ENCODE results near the gene DPP10.
A peak's percentile ranks its signal among the peaks of the same experiment; 100 is the strongest.

Gene DPP10

DNA sequence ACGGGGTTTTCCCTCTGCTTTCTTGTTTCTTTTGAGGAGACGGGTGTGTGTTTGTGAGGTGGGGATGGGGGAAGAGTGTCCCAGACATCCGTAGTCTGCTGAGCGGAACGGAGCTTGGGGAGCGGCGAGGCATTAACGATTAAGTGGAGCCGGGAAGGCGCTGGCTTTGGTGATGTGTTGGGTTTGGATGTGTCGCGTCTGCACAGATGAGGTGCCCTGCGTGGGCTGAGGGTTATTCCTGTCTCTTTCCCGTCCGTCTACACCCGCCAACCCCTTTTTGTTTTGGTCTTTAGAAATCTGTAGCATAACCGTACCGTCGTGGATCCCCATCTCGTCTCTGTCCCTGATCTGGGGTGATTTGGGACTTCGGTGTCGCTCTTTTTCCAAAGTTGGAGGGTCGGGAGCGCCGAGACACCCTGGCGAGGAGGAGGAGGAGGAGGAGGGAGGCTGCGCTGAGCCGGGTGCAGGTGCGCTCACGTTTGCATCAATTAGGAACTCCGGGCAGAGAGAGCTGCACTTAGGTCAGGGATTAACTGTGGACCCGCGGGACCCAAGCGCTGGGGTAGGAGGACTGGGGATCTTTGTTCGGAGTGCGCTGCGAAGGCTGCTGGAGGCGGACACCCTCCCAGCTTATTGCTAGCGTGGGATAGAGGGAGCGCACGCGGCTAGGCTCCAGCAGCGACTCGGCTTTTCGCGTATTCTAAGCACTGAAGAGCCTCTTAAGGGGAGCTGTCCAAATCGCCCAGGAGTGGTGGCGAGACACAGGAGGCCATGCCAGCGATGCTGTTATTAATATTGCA is 720.3 kb downstream of the DPP10 start:
- DNase-seq: peak in 1 of 5 experiments; percentile 11

- DNase-seq: no peak
These were observed 721.1 kb downstream of the DPP10 start for GRCh38 chr2:115163572-115163971.

DNA sequence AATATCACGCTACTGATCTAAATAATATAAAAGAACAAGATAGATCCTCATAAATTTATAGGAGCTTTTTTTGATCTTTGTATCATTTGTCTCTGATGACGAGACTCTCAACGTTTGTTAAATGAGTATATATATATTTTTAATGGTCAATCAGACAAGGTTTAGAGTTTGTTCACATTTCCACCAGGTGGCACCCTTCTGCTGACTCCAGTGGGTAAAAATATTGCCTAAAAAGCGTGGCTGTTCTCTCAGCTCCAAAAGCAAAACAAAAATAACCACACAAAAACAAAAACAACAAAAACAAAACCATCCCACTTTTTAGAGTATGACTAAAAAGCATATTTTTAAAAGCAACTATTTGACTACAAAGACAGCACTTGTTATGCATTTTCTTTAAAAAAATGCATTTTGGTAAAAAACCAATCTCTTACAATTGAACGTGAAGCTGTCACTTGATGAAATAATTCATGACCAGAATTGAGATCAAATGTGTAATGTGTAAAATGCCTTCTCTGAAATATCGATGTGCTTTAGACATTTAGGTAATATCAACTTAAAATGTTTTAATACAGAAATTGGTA is 723.2 kb downstream of the DPP10 start:
- peak in 1 of 5 experiments; percentile 18 for DNase-seq

DNA sequence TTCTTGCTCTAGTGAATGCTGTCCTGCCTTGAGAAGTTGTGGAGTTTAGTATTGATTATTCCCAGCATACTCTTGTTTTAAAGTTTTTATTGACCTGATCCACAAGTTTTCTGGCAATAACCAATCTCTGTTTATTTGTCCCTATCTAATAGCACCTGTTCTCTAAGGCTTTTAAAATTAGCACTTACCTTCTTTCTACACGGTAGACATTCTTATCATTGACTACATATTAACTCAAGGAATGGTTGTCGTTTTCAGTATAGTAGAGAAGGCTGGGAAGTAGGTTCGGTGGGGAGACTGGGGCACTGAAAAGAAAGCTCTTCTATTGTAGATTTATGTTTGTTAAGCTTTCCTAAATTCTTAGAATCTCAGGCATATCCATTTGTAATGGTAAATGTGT is 726.0 kb downstream of the DPP10 start:
- no peak for DNase-seq

- DNase-seq: no peak
These were observed 727.4 kb downstream of the DPP10 start for GRCh38 chr2:115169814-115170213.

DNA sequence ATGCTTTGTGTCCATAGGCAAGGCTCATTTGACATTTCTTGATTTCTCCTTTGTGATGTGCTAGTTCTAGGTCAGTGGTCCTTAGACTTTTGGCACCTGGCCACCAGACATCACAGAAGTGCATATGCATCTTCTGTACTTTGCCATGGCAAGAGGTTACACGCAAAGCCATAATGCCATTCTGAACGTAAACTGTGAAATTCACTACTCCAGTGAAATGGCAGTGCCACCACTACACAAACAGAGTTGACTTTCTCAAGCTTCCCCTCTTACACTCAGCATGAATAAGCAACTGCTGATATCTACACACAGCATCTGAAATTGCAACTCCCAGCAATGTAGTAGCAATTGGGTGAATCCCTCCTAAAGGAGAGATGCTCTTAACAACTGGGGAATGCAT is 729.3 kb downstream of the DPP10 start:
- no peak for DNase-seq

DNA sequence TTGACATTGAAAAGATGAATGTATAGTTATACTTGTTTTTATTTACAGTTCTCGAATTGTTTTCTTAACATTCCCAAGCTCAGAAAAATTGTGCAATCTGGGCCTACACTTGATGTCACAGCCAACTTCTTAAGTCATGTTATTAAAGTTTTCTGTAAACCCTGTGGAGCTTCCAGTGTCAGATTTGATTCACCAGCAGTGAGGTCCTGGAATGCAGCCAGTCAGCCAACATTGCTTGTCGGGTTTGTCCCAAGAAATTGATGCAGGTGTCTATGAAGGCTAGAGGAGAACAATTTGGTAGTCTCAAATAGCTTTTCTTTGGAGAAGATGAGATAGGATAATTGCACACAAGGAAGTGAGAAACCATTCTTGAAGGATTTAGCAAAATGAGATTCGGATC is 732.2 kb downstream of the DPP10 start:
- no peak for DNase-seq

DNA sequence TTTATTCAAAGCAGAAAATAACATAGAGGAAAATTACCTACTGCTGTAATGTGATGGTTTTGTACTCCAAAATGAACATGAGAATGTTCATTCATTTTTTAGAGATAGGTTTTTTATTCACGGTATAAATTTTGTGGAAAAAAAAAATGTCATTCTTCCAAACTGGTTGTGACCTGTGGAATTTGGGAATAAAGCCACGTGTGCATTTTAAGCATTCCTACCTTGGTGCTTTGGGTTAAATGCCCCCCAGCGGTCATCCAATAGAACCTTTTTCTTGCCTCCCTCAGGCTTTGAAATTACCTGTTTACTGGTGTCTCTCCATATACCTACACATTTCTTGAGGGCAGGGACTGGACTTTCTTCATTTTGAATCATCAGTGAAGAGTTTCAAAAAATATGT is 740.7 kb downstream of the DPP10 start:
- no peak for DNase-seq

GRCh38 chr2:115190459-115190858 is 748.0 kb downstream of the DPP10 start:
- DNase-seq: no peak

DNA sequence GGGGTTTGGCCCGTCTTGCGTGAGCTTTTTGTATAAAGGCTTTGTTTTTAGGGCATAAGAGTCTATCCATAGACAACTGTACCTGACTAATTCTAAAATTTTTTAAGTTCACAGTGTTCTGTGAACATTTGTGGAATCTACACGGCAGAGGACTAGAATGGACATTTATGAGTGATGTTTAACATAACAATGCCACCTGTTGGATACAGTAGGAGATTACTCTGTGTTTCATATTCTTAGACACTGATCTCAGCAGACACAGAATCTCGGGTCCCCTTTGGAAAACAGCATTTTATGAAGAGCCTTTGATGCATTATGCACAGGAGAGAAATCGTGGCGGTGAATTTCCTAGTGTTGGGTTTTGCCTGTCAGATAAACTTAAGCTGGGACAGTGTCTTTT is 752.2 kb downstream of the DPP10 start:
- DNase-seq: no peak

DNA sequence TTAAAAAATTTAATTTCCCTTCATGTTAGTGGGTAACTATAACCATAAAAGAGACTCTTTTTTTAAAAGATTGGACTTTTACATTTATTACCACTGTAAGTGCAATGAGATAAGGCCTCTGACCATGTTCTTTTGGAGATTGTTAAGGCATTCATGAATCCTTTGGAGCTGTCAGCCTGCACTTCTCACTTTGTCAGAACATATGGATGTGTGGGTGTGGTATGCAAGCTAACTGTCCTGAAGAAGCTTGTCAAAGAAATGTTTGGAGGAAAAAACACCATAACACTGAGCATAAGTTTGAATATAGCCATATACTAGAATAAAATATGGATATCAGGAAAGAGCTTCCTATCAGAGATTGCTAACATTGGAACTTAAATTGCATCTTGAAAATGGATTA is 754.1 kb downstream of the DPP10 start:
- DNase-seq: no peak

GRCh38 chr2:115199966-115200365 is 757.5 kb downstream of the DPP10 start:
- no peak for DNase-seq

DNA sequence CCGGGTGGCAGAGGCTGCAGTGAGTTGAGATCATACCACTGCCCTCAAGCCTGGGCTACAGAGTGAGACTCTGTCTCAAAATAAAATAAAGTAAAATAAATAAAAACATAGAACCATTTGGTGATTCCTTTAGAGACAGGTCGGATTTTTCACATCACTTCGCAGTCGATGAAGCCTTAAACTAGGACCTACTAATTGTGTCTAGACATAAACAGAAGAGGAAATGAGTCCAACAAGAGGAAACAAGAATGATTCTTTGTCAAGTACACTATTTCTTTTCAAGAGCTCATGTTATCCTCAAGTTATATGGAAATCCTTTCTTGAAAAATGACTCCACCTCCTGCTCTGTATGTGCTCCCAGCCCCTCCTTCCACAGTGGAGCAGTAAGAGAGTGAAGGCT is 758.9 kb downstream of the DPP10 start:
- no peak for DNase-seq

- no peak for DNase-seq
These were observed 766.2 kb downstream of the DPP10 start for GRCh38 chr2:115208493-115209164.

- DNase-seq: no peak
These were observed 771.6 kb downstream of the DPP10 start for GRCh38 chr2:115214050-115214449.

DNA sequence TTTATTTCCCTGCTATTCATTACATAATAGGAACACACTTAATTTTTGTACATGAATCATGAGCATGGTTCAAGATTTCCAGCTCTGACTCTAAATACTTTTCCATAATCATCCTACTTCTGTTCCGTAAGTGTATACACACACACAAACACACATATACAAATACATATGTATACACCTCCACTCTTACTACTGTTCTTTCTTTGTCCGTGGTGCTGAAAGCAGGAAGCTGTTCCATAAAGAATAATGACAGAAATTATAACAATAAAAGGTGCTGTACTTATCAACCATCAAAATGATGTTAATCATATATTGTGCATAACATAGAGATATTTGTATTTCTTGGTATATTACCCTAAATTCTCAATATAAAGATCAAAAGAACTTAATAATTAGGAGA is 776.9 kb downstream of the DPP10 start:
- no peak for DNase-seq

GRCh38 chr2:115234186-115234585 is 791.7 kb downstream of the DPP10 start:
- DNase-seq: no peak

GRCh38 chr2:115234737-115235136 is 792.3 kb downstream of the DPP10 start:
- no peak for DNase-seq

DNA sequence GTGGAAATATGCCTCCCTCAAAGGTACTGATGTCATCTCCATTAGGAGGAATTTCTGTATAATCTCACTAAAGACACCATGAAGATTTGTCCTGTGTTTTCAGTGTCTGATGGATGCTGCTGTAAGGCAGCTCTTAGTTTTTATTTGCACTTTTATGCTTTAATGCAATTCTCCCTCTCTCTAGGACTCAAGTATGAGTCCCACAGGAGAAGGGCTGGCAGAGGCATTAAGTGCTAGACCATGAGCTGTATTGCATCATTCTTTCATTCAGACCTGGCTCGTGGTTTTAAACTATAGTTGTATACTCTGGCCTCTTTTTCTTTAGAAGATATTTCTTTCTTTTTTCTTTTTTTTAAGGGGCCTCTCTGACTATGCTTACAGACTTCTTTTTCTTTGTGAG is 805.6 kb downstream of the DPP10 start:
- DNase-seq: no peak

- DNase-seq: no peak
These were observed 834.9 kb downstream of the DPP10 start for GRCh38 chr2:115277366-115277765.

DNA sequence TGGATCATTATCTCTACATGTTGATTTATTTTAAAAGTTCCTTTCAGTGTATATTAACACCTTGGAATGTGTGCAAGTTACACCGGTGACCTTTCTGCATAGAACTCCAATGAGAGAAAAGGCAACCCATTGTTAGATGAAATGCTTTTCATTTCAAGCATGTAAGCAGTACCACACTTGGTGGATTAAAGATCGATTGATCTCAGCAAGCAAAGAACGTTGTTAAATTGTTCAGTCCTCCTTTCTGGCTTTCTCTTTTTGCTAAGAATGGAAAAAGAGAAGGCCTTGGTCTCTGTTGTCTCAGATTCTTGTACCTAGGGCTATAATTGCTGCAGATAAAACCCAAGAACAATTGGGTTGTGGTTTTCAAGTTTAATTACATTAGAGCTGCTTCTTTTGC is 843.0 kb downstream of the DPP10 start:
- DNase-seq: no peak

DNA sequence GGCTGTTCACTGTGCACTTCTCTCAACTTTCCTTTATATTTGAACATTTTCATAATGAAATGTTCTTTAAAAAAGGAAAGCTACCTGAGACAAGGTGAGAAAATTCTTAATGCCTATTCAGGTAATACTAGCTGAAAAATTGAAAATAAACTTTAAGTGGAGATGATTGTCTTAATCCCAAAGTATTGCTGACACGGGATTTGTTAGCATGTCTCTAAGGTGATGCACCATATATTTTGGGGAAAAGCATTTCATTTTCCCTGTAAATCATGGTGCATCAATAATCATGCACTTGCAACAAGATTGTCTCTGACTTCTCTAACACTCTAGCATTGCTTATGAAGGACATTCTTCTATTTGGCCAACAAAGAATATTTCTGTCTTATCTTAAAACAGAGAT is 848.0 kb downstream of the DPP10 start:
- DNase-seq: no peak

GRCh38 chr2:115292742-115293141 is 850.3 kb downstream of the DPP10 start:
- no peak for DNase-seq

DNA sequence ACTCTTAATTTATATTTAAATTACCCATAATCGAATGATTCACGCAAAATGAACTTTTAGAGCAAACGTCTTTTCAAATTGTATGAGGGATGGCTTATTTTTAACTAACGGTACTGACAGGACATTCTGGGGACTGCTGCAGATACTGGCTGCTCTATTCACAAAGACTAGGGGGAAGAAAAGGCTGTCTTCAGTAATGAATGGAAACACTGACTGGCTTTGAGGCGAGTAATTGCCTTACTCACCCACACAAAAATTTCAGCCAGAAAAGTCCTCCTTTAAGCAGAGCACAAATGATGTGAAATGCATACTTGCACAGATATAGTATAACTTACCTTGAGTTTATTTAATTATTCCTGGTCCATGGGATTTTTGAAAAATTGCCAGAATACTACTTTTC is 852.6 kb downstream of the DPP10 start:
- DNase-seq: no peak

Data from T-helper 2 cell (primary cell).